Measurements from ENCODE around the gene PKLR.
"Not testable (repeated sequence)": the region's sequence is repeated elsewhere in the genome, so short reads cannot be mapped to it uniquely, and the experiment has no call there.

PKLR gene

DNA sequence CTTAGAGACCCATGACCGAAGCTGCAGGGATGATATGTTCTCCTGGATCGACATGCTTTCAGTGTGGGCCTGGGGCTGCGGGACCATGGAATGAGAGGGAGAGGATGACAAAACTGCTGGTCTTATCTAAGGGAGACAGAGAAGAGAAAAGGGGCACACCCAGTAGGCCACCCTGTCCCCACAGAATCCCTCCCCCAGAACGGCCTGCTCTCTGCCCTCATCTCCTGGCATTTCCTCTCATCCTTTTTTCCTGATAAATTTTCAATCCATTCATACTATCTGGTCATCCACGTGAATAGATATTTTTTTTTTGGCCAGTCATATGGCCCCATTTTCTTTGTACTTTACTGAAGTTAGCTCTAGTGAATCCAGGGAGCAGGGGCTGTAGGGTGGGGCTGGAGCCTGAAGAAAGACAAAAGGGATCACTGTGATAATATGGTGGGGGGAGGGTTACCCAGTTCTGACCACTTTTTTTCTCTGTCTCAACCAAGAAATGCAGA is at the start of gene PKLR:
Gene PKLR, minus strand, starts transcription at position 97 of the 500 bp plus-strand sequence. Its CDS starts 43 bp downstream, at position 54.
- H3K4me3 ChIP-seq (ENCODE audit: low read depth, low read length): no peak within 1 kb of the TSS

DNA sequence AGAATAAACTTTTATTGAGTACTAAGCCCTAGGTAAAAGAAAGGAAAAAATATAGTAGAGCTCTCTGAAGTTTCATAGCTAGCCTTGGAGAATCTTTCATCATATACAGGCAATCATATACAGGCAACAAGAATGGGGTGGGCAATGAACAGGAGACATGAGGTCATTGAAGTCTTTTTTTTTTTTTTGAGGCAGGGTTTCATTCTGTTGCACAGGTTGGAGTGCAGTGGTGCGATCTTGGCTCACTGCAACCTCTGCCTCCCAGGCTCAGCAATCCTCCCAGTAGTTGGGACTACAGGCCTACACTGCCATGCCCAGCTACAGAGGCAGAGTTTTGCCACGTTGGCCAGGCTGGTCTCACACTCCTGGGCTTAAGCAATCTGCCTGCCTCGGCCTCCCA is 41.6 kb upstream of the PKLR start:
- no peak overlapping the region for H3K4me3 ChIP-seq (ENCODE audit: low read depth, low read length)
- TF ChIP-seq, protein P1, sequence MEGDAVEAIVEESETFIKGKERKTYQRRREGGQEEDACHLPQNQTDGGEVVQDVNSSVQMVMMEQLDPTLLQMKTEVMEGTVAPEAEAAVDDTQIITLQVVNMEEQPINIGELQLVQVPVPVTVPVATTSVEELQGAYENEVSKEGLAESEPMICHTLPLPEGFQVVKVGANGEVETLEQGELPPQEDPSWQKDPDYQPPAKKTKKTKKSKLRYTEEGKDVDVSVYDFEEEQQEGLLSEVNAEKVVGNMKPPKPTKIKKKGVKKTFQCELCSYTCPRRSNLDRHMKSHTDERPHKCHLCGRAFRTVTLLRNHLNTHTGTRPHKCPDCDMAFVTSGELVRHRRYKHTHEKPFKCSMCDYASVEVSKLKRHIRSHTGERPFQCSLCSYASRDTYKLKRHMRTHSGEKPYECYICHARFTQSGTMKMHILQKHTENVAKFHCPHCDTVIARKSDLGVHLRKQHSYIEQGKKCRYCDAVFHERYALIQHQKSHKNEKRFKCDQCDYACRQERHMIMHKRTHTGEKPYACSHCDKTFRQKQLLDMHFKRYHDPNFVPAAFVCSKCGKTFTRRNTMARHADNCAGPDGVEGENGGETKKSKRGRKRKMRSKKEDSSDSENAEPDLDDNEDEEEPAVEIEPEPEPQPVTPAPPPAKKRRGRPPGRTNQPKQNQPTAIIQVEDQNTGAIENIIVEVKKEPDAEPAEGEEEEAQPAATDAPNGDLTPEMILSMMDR (IDR thresholded peaks at IDR 0.05; ENCODE audit: low read depth, low read length): no peak

More for the DNA sequence above, at the start of gene PKLR:
- TF ChIP-seq, protein P1 (IDR thresholded peaks at IDR 0.05; ENCODE audit: low read depth, low read length): no peak

DNA sequence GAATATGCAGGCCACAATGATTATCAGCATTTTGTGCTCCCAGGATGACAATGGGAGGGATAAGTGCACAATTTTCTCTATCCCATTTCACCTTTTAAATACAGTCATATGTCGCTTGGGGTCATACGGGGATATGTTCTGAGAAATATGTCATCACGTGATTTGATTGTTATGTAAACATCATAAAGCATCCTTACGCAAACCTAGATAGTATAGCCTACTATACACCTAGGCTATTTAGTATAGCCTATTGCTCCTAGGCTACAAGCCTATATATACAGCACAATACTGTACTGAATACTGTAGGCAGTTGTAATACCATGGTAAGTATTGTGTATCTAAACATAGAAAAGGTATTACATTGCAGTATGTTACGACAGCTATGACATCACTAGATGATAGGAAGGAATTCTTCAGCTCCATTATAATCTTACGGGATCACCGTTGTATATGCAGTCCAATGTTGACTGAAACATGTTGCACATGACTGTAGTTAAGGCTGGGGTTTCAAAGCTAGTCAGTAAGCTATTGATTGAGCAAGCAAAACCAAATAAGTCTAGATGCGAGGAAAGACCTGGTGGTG is 38.4 kb upstream of the PKLR start:
- TF ChIP-seq, protein P1 (IDR thresholded peaks at IDR 0.05; ENCODE audit: low read depth, low read length): no peak
- no peak overlapping the region for H3K4me3 ChIP-seq (ENCODE audit: low read depth, low read length)

DNA sequence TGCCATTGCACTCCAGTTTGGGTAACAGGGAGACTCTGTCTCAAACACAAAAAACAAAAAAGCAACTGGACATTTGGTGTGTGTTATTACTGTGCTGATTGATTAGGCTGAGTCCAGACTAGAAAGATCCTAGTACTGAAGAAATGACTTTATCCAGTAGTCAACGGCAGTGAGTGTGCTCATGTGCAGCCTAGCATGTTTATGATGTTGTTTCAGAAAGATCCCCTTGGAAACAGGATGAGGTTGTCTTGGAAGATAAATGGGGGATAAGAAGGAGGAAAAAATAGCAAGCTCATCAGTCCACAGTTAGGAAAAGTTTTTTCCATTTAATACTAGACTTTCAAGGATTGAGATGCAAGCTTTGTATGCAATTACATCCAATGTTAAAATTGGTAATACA is 33.7 kb upstream of the PKLR start:
- H3K4me3 ChIP-seq (ENCODE audit: low read depth, low read length): no peak overlapping the region
- TF ChIP-seq, protein P1 (IDR thresholded peaks at IDR 0.05; ENCODE audit: low read depth, low read length): no peak

DNA sequence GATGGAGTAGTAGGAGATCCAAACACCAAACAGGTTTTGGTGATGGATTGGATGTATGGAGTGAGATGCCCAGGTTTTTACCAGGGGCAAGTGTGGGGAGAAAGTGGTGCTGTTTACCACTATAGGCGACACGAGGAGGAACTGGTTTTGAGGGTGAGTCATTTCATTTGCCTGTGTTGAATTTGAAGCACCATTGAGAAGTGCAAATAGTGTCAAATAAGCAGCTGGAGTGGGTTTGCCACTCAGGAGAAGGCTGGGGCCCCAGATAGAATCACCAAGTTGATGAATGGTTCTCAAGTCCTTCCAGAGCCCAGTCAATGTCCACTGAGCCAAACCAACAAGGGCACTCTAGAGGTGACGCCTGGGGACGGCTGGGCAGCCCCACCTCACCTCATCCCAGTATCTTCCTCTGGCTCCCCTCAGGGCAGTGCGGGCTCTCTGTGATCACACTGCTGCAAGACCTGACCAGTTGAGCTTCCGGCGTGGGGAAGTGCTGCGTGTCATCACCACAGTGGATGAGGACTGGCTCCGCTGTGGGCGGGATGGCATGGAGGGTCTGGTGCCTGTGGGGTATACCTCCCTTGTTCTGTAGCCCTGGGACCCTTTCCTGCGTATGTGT is 28.9 kb upstream of the PKLR start:
- no peak overlapping the region for H3K4me3 ChIP-seq (ENCODE audit: low read depth, low read length)
- TF ChIP-seq, protein P1 (IDR thresholded peaks at IDR 0.05; ENCODE audit: low read depth, low read length): no peak

DNA sequence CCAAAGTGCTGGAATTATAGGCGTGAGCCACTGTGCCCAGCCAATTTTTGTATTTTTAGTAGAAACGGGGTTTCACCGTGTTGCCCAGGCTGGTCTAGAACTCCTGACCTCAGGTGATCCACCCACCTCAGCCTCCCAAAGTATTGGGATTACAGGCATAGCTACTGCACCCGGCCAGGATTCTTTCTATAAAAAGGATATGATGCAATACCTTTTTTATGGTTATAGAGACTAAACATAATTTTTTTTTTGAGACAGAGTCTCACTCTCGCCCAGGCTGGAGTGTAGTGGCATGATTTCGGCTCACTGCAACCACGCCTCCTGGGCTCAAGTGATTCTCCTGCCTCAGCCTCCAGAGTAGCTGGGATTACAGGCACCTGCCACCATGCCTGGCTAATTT is 27.6 kb upstream of the PKLR start:
- not testable (repeated sequence) for H3K4me3 ChIP-seq (ENCODE audit: low read depth, low read length)

DNA sequence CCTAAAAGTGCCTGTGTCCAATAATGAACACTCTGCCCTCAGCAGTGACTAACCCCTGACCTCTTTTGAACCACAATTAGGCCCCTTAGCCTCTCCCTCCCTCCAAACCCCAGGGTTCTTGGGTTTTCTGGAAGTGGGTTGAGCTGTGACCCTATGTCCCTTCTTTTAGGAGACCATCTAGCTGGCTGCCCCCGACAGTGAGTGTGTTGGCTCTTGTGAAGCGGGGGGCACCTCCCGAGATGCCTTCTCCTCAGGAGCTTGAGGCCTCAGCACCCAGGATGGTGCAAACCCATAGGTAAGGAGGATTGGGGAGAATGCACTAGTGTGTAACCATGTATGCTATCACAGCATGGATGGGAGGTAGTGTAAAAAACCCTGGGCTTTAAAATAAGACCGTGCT is 26.7 kb upstream of the PKLR start:
- no peak overlapping the region for H3K4me3 ChIP-seq (ENCODE audit: low read depth, low read length)
- TF ChIP-seq, protein P1 (IDR thresholded peaks at IDR 0.05; ENCODE audit: low read depth, low read length): no peak

Measured in WI38 (cell line).